Neutrophil (primary cell): ENCODE results near the gene CAV2.

Experiments
- H3K27ac ChIP-seq: fragments of 200-600 bp; sonication (generic); 2 replicates; pipeline ENCODE4 v1.5.1; 2016; ENCODE audit warnings: mild to moderate bottlenecking, moderate library complexity
- H3K27me3 ChIP-seq: fragments of 200-600 bp; sonication (generic); 2 replicates; pipeline ENCODE4 v1.6.0; 2016; ENCODE audit warnings: mild to moderate bottlenecking
- H3K36me3 ChIP-seq: fragments of 200-600 bp; sonication (generic); 2 replicates; pipeline ENCODE4 v1.5.1; 2017
- H3K4me1 ChIP-seq, 2 experiments: fragments of 200-600 bp in 1 of 2; sonication (generic) in 1 of 2; 1 replicate in 1 of 2; 2 replicates in 1 of 2; pipeline versions ENCODE4 v1.5.1 to v1.6.1; 2013 to 2016; ENCODE audit warnings: low read depth in 1 of 2, low read length in 1 of 2, mild to moderate bottlenecking in 1 of 2, moderate library complexity in 1 of 2; ENCODE audit not compliant: control insufficient read depth in 1 of 2, insufficient read depth in 1 of 2
- H3K4me3 ChIP-seq, 2 experiments: fragments of 200-600 bp in 1 of 2; sonication (generic) in 1 of 2; 1 replicate in 1 of 2; 2 replicates in 1 of 2; pipeline ENCODE4 v1.5.1; 2013 to 2016; ENCODE audit warnings: low read depth in 1 of 2, low read length in 1 of 2, mild to moderate bottlenecking in 1 of 2, moderate library complexity in 1 of 2
- H3K9me3 ChIP-seq: fragments of 200-600 bp; sonication (generic); 2 replicates; pipeline ENCODE4 v1.5.1; 2016
- TF ChIP-seq, protein P1 (sequence below): fragments of 200-600 bp; sonication (generic); IDR thresholded peaks from 2 replicates; pipeline ENCODE4 v1.5.1; 2016; ENCODE audit warnings: antibody characterized with exemption

The CAV2 gene

DNA sequence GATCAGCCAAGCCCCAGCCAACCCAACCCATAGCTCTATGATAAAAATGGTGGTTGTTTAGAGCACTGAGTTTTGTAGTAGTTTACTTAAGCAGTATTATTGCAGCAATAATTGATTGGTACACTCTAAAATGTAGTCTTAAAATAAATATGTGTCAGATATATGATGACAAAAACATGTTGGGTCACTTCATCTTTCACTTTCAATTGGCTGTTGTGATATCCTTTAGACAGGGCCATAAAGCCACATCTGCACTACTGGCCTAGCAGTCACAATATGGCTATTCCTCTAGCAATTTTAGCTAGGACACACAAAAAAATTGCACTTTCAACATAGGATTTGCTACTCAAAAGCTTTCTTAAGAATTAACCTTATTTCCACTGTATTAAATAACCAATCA is 19.4 kb downstream of the CAV2 start:
- no peaks in the 10 kb centered on the region for H3K36me3 ChIP-seq
- TF ChIP-seq, protein P1, sequence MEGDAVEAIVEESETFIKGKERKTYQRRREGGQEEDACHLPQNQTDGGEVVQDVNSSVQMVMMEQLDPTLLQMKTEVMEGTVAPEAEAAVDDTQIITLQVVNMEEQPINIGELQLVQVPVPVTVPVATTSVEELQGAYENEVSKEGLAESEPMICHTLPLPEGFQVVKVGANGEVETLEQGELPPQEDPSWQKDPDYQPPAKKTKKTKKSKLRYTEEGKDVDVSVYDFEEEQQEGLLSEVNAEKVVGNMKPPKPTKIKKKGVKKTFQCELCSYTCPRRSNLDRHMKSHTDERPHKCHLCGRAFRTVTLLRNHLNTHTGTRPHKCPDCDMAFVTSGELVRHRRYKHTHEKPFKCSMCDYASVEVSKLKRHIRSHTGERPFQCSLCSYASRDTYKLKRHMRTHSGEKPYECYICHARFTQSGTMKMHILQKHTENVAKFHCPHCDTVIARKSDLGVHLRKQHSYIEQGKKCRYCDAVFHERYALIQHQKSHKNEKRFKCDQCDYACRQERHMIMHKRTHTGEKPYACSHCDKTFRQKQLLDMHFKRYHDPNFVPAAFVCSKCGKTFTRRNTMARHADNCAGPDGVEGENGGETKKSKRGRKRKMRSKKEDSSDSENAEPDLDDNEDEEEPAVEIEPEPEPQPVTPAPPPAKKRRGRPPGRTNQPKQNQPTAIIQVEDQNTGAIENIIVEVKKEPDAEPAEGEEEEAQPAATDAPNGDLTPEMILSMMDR, result no peak
- H3K4me1 ChIP-seq, result no peaks in the 10 kb centered on the region
- no peaks in the 10 kb centered on the region for H3K9me3 ChIP-seq
- H3K27ac ChIP-seq, result no peak overlapping the region
- peaks cover 75% of the 10 kb centered on the region for H3K27me3 ChIP-seq
- no peak overlapping the region for H3K4me3 ChIP-seq

DNA sequence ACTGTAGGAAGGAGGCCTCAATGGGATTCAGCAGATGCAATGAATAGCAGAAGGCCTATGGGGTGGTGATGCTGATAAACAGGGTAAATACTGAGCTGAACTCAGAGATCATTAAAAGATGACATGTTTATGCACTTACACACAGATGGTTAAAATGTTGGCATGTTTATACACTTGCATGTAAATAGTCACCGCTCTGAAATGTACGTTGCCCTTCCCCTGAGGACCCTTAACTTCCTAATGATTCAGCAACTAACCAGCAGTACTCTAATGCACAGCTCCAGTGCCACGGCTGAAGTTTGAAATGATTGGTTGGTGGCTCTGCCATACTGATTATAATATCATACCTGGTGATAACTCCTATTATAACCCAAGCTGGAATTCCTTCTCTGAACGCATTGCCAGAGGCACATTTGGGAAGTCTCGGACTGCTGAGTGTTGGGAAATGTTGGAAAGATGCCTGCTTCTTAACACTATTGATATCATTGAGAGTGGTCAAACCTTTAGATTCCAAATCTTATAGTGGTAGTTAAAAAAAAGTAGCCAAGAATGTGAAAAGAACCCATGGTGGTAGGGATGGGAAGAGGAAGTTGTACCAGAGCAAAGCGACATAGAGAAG is 21.6 kb downstream of the CAV2 start:
- Histone ChIP-seq H3K4me3 (no peak overlapping the region), H3K27me3 (peaks cover 86% of the 10 kb centered on the region), H3K9me3 (no peaks in the 10 kb centered on the region), H3K4me1 (peaks cover 9 to 17% of the 10 kb centered on the region in 2 experiments), H3K36me3 (no peaks in the 10 kb centered on the region), H3K27ac (no peak overlapping the region)
- TF ChIP-seq, protein P1, result no peak

DNA sequence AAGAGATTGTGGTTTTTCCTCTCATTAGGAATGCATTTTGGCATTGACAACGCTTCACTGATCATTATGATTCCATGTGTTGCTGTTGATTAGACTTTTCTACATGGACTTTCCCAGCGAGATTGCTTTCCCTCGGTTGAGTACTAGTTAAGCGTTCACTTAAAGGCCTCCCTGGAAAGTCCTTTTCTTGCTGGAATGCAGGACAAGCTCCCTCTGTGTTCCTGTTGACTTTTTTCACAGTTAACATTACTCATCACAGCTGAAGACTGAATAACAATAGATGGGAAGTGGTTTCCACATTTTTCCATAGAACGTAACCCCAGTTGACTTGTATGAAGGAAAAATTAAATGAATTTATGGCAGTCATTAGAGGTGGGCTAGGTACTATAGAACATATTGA is 22.7 kb downstream of the CAV2 start:
- Histone ChIP-seq H3K27ac (no peak overlapping the region), H3K36me3 (no peaks in the 10 kb centered on the region), H3K9me3 (no peaks in the 10 kb centered on the region), H3K4me1 (peaks cover 14 to 24% of the 10 kb centered on the region in 2 experiments), H3K27me3 (peaks cover 90% of the 10 kb centered on the region), H3K4me3 (no peak overlapping the region)
- TF ChIP-seq, protein P1, result no peak

DNA sequence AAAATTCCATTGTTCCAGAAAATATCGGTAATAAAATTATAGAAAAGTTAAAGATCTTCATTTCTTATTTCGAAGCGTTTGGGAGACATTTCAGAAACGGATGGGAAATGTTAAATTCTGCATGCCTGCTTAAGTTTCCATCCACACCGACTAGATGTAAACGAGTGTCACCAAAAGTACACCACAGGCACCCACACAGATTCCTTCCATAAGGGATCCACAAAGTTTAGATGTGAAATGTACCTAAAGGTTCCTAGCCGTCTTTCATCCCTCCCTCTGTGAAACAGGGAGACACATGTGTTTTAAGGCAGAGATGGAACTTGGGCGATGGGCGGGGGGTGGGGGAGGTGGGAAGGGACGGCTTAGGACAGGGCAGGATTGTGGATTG is 24.7 kb downstream of the CAV2 start:
- Histone ChIP-seq H3K4me1 (peaks cover 14 to 24% of the 10 kb centered on the region in 2 experiments), H3K36me3 (no peaks in the 10 kb centered on the region), H3K27me3 (peaks cover 92% of the 10 kb centered on the region), H3K27ac (no peak overlapping the region), H3K9me3 (no peaks in the 10 kb centered on the region), H3K4me3 (no peak overlapping the region)
- TF ChIP-seq, protein P1, result no peak

DNA sequence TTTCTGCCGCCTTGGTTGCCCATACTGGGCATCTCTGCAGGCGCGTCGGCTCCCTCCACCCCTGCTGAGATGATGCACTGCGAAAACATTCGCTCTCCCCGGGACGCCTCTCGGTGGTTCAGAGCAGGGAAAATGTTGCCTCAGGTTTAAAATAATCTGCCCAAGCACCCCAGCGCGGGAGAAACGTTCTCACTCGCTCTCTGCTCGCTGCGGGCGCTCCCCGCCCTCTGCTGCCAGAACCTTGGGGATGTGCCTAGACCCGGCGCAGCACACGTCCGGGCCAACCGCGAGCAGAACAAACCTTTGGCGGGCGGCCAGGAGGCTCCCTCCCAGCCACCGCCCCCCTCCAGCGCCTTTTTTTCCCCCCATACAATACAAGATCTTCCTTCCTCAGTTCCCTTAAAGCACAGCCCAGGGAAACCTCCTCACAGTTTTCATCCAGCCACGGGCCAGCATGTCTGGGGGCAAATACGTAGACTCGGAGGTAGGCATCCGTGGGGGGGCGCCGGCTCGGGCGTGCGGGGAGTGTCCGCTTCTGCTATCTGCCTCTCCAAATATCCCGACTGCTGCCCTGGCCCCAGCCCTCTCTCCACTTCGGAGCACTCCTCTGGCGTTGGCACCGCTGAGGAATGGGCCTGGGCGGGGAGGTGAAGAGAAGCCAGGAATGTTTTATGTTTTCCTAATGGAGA is 25.2 kb downstream of the CAV2 start, which contains the start of gene CAV1:
Gene CAV1, plus strand, starts transcription at position 428 of the 689 bp plus-strand sequence. Its CDS starts 27 bp downstream, at position 455.
- Histone ChIP-seq H3K27ac (no peak within 1 kb of the TSS), H3K4me1 (peaks cover 14 to 24% of the 10 kb centered on the region in 2 experiments), H3K27me3 (peaks cover 91% of the 10 kb centered on the region), H3K9me3 (no peaks in the 10 kb centered on the region), H3K4me3 (peak within 1 kb of the TSS in 1 of 2 experiments; percentile 40), H3K36me3 (no peaks in the 10 kb centered on the region)
- TF ChIP-seq, protein P1, result no peak
